Spleen (tissue), 7 donors: ENCODE measurements around the gene CUZD1.

Experiments
- CTCF ChIP-seq, 11 experiments: fragments of 200-600 bp in 7 of 11; fragments of 450-650 bp in 4 of 11; sonication (generic) in 4 of 11; IDR thresholded peaks in 8 of 11; conservative IDR thresholded peaks in 3 of 11; 1 replicate in 7 of 11; 2 replicates in 4 of 11; pipeline versions ENCODE4 v1.4.0 to v1.8.0; 2016 to 2021; ENCODE audit warnings: antibody characterized with exemption in 11 of 11, inconsistent platforms in 4 of 11, mild to moderate bottlenecking in 1 of 11
- POLR2A ChIP-seq, 3 donors: fragments of 450-650 bp; IDR thresholded peaks; one replicate each; pipeline ENCODE4 v1.5.1; 2017; ENCODE audit warnings: antibody characterized with exemption in 3 of 3, mild to moderate bottlenecking in 1 of 3
- POLR2AphosphoS5 ChIP-seq, 3 donors: sonication (generic); formaldehyde crosslinking; IDR thresholded peaks; one replicate each; pipeline ENCODE4 v1.5.1; 2017; ENCODE audit warnings: antibody characterized with exemption in 3 of 3
- donor health status: DM: no; HTN: no; CAD: no; lungs with moderate emphysema.
- donor health status: DM: no; HTN: no; CAD: no.
- donor health status: DM: no; HTN: no; CAD: no.

GRCh38 chr10:122829454-122829853 is 16.2 kb downstream of the CUZD1 start:
- TF ChIP-seq POLR2A (IDR thresholded peaks at IDR 0.05) (no peak), CTCF (IDR thresholded peaks at IDR 0.05 in 8 of 11, conservative IDR thresholded peaks at IDR 0.05 in 3 of 11) (no peak), POLR2AphosphoS5 (IDR thresholded peaks at IDR 0.05) (no peak)
